H9 (cell line): ENCODE data around the gene BPTF. TPM values are rescaled to one million over a fixed set of nuclear protein-coding genes. Genes with fewer than 3 reads are reported as not detected.
A peak's percentile ranks its signal among the peaks of the same experiment; 100 is the strongest.

Source experiments
- DNase-seq: peaks from one replicate; pipeline ENCODE4 v3.0.0-alpha.2; 2017
- H2AFZ ChIP-seq: one replicate; pipeline ENCODE4 v1.6.1; 2013; ENCODE audit warnings: mild to moderate bottlenecking, low read length, control low read depth, moderate library complexity
- H2AK5ac ChIP-seq: 2 replicates; pipeline ENCODE4 v1.6.1; 2013; ENCODE audit warnings: low read length, control low read depth, mixed read lengths; ENCODE audit not compliant: insufficient read length
- H2BK120ac ChIP-seq: one replicate; pipeline ENCODE4 v1.6.1; 2013; ENCODE audit warnings: low read depth, mild to moderate bottlenecking, low read length, control low read depth, inconsistent platforms; ENCODE audit not compliant: poor library complexity, severe bottlenecking
- H2BK12ac ChIP-seq: 2 replicates; pipeline ENCODE4 v1.6.1; 2013; ENCODE audit warnings: low read length, control low read depth, mixed read lengths, low read depth; ENCODE audit not compliant: insufficient read length
- H2BK15ac ChIP-seq: 2 replicates; pipeline ENCODE4 v1.6.1; 2013; ENCODE audit warnings: low read depth, low read length, control low read depth
- H2BK20ac ChIP-seq: one replicate; pipeline ENCODE4 v1.6.1; 2013; ENCODE audit warnings: low read depth, mild to moderate bottlenecking, low read length, control low read depth, inconsistent platforms; ENCODE audit not compliant: poor library complexity, severe bottlenecking
- H2BK5ac ChIP-seq: 2 replicates; pipeline ENCODE4 v1.6.1; 2013; ENCODE audit warnings: low read length, control low read depth, mixed read lengths; ENCODE audit not compliant: insufficient read length
- H3K14ac ChIP-seq: 2 replicates; pipeline ENCODE4 v1.6.1; 2013; ENCODE audit warnings: low read length, control low read depth; ENCODE audit not compliant: insufficient read depth
- H3K18ac ChIP-seq: 2 replicates; pipeline ENCODE4 v1.6.1; 2013; ENCODE audit warnings: low read depth, mild to moderate bottlenecking, mixed read lengths, low read length, control low read depth; ENCODE audit not compliant: insufficient read length
- H3K23ac ChIP-seq: 2 replicates; pipeline ENCODE4 v1.6.1; 2013; ENCODE audit warnings: low read length, control low read depth, mixed read lengths, low read depth; ENCODE audit not compliant: insufficient read length
- H3K23me2 ChIP-seq: 2 replicates; pipeline ENCODE4 v1.6.1; 2013; ENCODE audit warnings: low read depth, mild to moderate bottlenecking, mixed read lengths, low read length, control low read depth; ENCODE audit not compliant: insufficient read length, poor library complexity, severe bottlenecking
- H3K27ac ChIP-seq: 2 replicates; pipeline ENCODE4 v1.5.1; 2013; ENCODE audit warnings: low read length, control low read depth, mixed read lengths, low read depth; ENCODE audit not compliant: insufficient read length
- H3K27me3 ChIP-seq: 2 replicates; pipeline ENCODE4 v1.6.1; 2013; ENCODE audit warnings: low read length, control low read depth, inconsistent platforms; ENCODE audit not compliant: insufficient read depth
- H3K4ac ChIP-seq: 2 replicates; pipeline ENCODE4 v1.6.1; 2013; ENCODE audit warnings: low read depth, mild to moderate bottlenecking, control low read depth, inconsistent platforms, low read length, moderate library complexity
- H3K4me1 ChIP-seq: 2 replicates; pipeline ENCODE4 v1.6.1; 2013; ENCODE audit warnings: low read length, control low read depth, inconsistent platforms; ENCODE audit not compliant: insufficient read depth
- H3K4me2 ChIP-seq: 2 replicates; pipeline ENCODE4 v1.6.1; 2013; ENCODE audit warnings: low read length, control low read depth, mixed read lengths; ENCODE audit not compliant: insufficient read length, insufficient read depth
- H3K56ac ChIP-seq: 2 replicates; pipeline ENCODE4 v1.6.1; 2013; ENCODE audit warnings: low read depth, mild to moderate bottlenecking, mixed read lengths, low read length, control low read depth; ENCODE audit not compliant: insufficient read length
- H3K79me1 ChIP-seq: 2 replicates; pipeline ENCODE4 v1.6.1; 2013; ENCODE audit warnings: low read depth, mild to moderate bottlenecking, moderate library complexity, low read length, control low read depth, inconsistent platforms; ENCODE audit not compliant: insufficient read depth, poor library complexity, severe bottlenecking
- H3K79me2 ChIP-seq: 2 replicates; pipeline ENCODE4 v1.6.1; 2013; ENCODE audit warnings: low read length, control low read depth, inconsistent platforms; ENCODE audit not compliant: insufficient read depth
- H3K9ac ChIP-seq: 2 replicates; pipeline ENCODE4 v1.6.1; 2013; ENCODE audit warnings: low read length, control low read depth, mixed read lengths; ENCODE audit not compliant: insufficient read length; ENCODE audit errors: extremely low read depth
- H3K9me3 ChIP-seq: one replicate; pipeline ENCODE4 v1.6.1; 2013; ENCODE audit warnings: low read depth, low read length, inconsistent platforms; ENCODE audit not compliant: control insufficient read depth
- H3T11ph ChIP-seq: one replicate; pipeline ENCODE4 v1.6.1; 2013; ENCODE audit warnings: mild to moderate bottlenecking, low read length, control low read depth, inconsistent platforms
- H4K20me1 ChIP-seq: one replicate; pipeline ENCODE4 v1.6.1; 2013; ENCODE audit not compliant: control insufficient read depth, insufficient read length, insufficient read depth
- H4K5ac ChIP-seq: 2 replicates; pipeline ENCODE4 v1.6.1; 2013; ENCODE audit warnings: low read depth, mild to moderate bottlenecking, mixed read lengths, low read length, control low read depth; ENCODE audit not compliant: insufficient read length
- H4K8ac ChIP-seq: replicated peaks from 2 replicates; pipeline ENCODE4 v1.6.1; 2013; ENCODE audit warnings: low read length, control low read depth, mixed read lengths, low read depth; ENCODE audit not compliant: insufficient read length
- H4K91ac ChIP-seq: 2 replicates; pipeline ENCODE4 v1.6.1; 2013; ENCODE audit warnings: low read depth, mild to moderate bottlenecking, moderate library complexity, mixed read lengths, low read length, control low read depth; ENCODE audit not compliant: insufficient read length
- H3K27ac Mint-ChIP-seq, 3 experiments: 2 replicates in 2 of 3; 3 replicates in 1 of 3; pipeline ENCODE4 v1.8.0; 2020 to 2021; ENCODE audit warnings: mixed read lengths in 3 of 3, mild to moderate bottlenecking in 1 of 3, moderate library complexity in 1 of 3
- H3K27me3 Mint-ChIP-seq: 2 replicates; pipeline ENCODE4 v1.8.0; 2021; ENCODE audit warnings: low read depth, mild to moderate bottlenecking, moderate library complexity, mixed read lengths
- H3K36me3 Mint-ChIP-seq, 3 experiments: 2 replicates in 2 of 3; 3 replicates in 1 of 3; pipeline ENCODE4 v1.8.0; 2020 to 2021; ENCODE audit warnings: low read depth in 3 of 3, mixed read lengths in 3 of 3; ENCODE audit not compliant: insufficient read depth in 1 of 3
- H3K4me1 Mint-ChIP-seq, 2 experiments: 2 replicates each; pipeline ENCODE4 v1.8.0; 2020; ENCODE audit warnings: mixed read lengths in 2 of 2
- H3K4me3 Mint-ChIP-seq, 2 experiments: 2 replicates in 1 of 2; 3 replicates in 1 of 2; pipeline ENCODE4 v1.8.0; 2020 to 2021; ENCODE audit warnings: mild to moderate bottlenecking in 2 of 2, mixed read lengths in 2 of 2, moderate library complexity in 1 of 2
- H3K9me3 Mint-ChIP-seq, 2 experiments: 2 replicates in 1 of 2; 3 replicates in 1 of 2; pipeline ENCODE4 v1.8.0; 2020; ENCODE audit warnings: mild to moderate bottlenecking in 2 of 2, mixed read lengths in 2 of 2, moderate library complexity in 1 of 2
- CTCF ChIP-seq: fragments of 200-600 bp; sonication (generic); conservative IDR thresholded peaks from 3 replicates; pipeline ENCODE4 v1.8.0; 2021; ENCODE audit warnings: antibody characterized with exemption, mild to moderate bottlenecking
- WGBS: extraction: QIAGEN DNeasy Blood & Tissue Kit; methylation state at CpG from one replicate; pipeline ENCODE4 v1.1.7; 2013; ENCODE audit warnings: missing lambda C conversion rate, low lambda C conversion rate, mixed read lengths; ENCODE audit not compliant: insufficient read length; ENCODE audit errors: extremely low coverage; 5-methylcytosine and 5-hydroxymethylcytosine counted together
- total RNA-seq: library from RNA; stranded (reverse); gene quantifications from 2 replicates; pipeline ENCODE4 v1.2.1, GENCODE V29; 2021

The BPTF gene
- total RNA-seq, 1 experiment from 2014 or later: 203 TPM

GRCh38 chr17:67982686-67983382 lies 157.5 kb downstream of the BPTF start:
- TF ChIP-seq CTCF: no peak
- H2BK5ac ChIP-seq: no peak overlapping the region
- H2BK20ac ChIP-seq: no peak overlapping the region
- no peaks in the 10 kb centered on the region for H3K4me1 ChIP-seq
- H2BK12ac ChIP-seq: no peak overlapping the region
- H3K14ac ChIP-seq: no peak overlapping the region
- H3K79me1 ChIP-seq: no peaks in the 10 kb centered on the region
- no peak overlapping the region for H3K27ac ChIP-seq
- Mint-ChIP-seq H3K27ac (peak overlapping the region in 1 of 3 experiments; percentile 36; a peak in 2 of 7 replicates), H3K4me1 (no peaks in the 10 kb centered on the region), H3K4me3 (no peak overlapping the region), H3K27me3 (no peaks in the 10 kb centered on the region), H3K36me3 (peaks cover 5 to 17% (median 6%) of the 10 kb centered on the region in 3 experiments; a peak in 5 of 7 replicates), H3K9me3 (no peaks in the 10 kb centered on the region)
- no peaks in the 10 kb centered on the region for H3K9me3 ChIP-seq
- H2BK120ac ChIP-seq: no peak overlapping the region
- WGBS: no CpG with 5 or more reads among the region's 8 CpGs
- no peak overlapping the region for H3K4ac ChIP-seq
- no peak overlapping the region for H3K9ac ChIP-seq
- H3K18ac ChIP-seq: no peak overlapping the region
- H4K91ac ChIP-seq: no peak overlapping the region
- no peaks in the 10 kb centered on the region for H4K20me1 ChIP-seq
- H2BK15ac ChIP-seq: no peak overlapping the region
- no peak overlapping the region for H3K56ac ChIP-seq
- H3K4me2 ChIP-seq: no peak overlapping the region
- no peak overlapping the region for H2AK5ac ChIP-seq
- no peak overlapping the region for H3T11ph ChIP-seq
- no peaks in the 10 kb centered on the region for H3K79me2 ChIP-seq
- no peaks in the 10 kb centered on the region for H3K27me3 ChIP-seq
- no peak overlapping the region for H4K8ac ChIP-seq
- H3K23ac ChIP-seq: no peak overlapping the region
- no peak overlapping the region for H4K5ac ChIP-seq
- no peaks in the 10 kb centered on the region for H3K23me2 ChIP-seq
- no peak overlapping the region for H2AFZ ChIP-seq
- no peak for DNase-seq
